Tibial nerve (tissue), 4 donors: ENCODE measurements around the gene STAT4.

Experiments
- CTCF ChIP-seq, 5 experiments: fragments of 200-600 bp in 3 of 5; fragments of 450-650 bp in 2 of 5; sonication (generic) in 3 of 5; IDR thresholded peaks; one replicate each; pipeline ENCODE4 v1.5.1; 2016 to 2019; ENCODE audit warnings: antibody characterized with exemption in 5 of 5, mild to moderate bottlenecking in 3 of 5, moderate library complexity in 2 of 5
- EP300 ChIP-seq, 2 donors: sonication (generic); formaldehyde crosslinking; IDR thresholded peaks; one replicate each; pipeline ENCODE4 v1.6.1; 2017; ENCODE audit warnings: antibody characterized with exemption in 2 of 2, mild to moderate bottlenecking in 1 of 2

- no peak for TF ChIP-seq CTCF (IDR thresholded peaks at IDR 0.05)
- no peak for TF ChIP-seq EP300 (IDR thresholded peaks at IDR 0.05)
These were observed 137.2 kb downstream of the STAT4 start for GRCh38 chr2:191013682-191013931.
